Activated naive CD4-positive, alpha-beta T cell treated with anti-CD3 and anti-CD28 coated beads, Interleukin-2, amount 50 U/mL, for 72 hours (primary cell): ENCODE measurements around the gene TESK2. TPM values are rescaled to one million over a fixed set of nuclear protein-coding genes. Genes with fewer than 3 reads are reported as not detected.
"Not testable (repeated sequence)": the region's sequence is repeated elsewhere in the genome, so short reads cannot be mapped to it uniquely, and the experiment has no call there.

Experiments
- ATAC-seq, 2 donors: fragments of 150-1000 bp; cut with Tn5 transposase; 2 replicates each; pipeline ENCODE4 v1.10.0; 2021; ENCODE audit warnings: mild to moderate bottlenecking in 2 of 2, moderate library complexity in 2 of 2
- DNase-seq, 2 donors: peaks; one replicate each; pipeline ENCODE4 v3.0.0; 2021 to 2022; ENCODE audit warnings: low spot score in 2 of 2
- H3K27ac Mint-ChIP-seq, 2 donors: one replicate each; pipeline ENCODE4 v1.8.0; 2022; ENCODE audit warnings: mild to moderate bottlenecking in 2 of 2, mixed read lengths in 2 of 2
- H3K36me3 Mint-ChIP-seq, 2 donors: one replicate each; pipeline ENCODE4 v1.8.0; 2022; ENCODE audit warnings: mixed read lengths in 2 of 2
- H3K9me3 Mint-ChIP-seq, 2 donors: one replicate each; pipeline ENCODE4 v1.8.0; 2022; ENCODE audit warnings: mixed read lengths in 2 of 2
- total RNA-seq, 2 donors: library from RNA; stranded (reverse); gene quantifications; one replicate each; pipeline ENCODE4 v1.2.3, GENCODE V29; 2022

Gene TESK2
- total RNA-seq, 2 donors from 2014 or later: 4.5 to 12.9 TPM

DNA sequence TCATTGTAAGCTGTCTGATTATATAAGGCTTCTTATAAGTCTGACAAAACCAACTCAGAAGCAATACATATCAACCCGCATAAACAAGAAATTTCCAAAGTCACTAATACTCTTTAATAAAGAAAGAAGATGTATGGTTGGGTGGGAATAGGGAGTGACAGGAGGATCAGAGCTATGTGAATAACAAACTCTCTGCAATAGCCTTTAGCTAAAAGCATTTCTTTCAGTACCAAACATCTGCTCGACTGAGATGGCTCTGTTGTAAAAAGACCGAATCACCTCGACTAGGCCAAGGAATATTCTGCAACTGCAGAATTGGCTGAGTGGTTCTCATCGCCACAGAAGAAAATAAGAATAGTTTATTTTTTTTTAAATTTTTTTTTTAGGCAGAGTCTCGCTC lies 111.4 kb downstream of the TESK2 start:
- no peaks in the 10 kb centered on the region for H3K36me3 Mint-ChIP-seq
- H3K9me3 Mint-ChIP-seq: no peaks in the 10 kb centered on the region
- no peak overlapping the region for H3K27ac Mint-ChIP-seq
- ATAC-seq (no peak), DNase-seq (no peak)

DNA sequence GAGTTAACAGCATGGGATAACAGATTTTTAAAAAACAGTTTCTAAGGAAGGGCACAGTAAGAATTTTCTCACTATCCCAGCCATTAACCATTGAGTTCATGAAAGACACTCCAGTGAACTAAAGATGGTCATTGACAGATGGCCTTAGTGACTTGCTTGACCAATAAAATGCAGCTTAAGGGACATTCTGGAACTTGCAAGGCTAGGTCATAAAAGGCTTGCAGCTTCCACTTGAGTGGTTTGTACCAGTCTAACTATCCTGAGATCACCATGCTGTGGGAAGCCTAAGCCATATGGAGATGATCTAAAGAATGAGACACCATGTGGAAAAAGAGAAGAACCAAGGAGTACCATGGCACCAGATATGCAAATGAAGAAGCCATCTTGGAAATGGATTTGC lies 112.8 kb downstream of the TESK2 start:
- no peak for ATAC-seq
- H3K36me3 Mint-ChIP-seq: no peaks in the 10 kb centered on the region
- no peaks in the 10 kb centered on the region for H3K9me3 Mint-ChIP-seq
- DNase-seq: no peak
- no peak overlapping the region for H3K27ac Mint-ChIP-seq

DNA sequence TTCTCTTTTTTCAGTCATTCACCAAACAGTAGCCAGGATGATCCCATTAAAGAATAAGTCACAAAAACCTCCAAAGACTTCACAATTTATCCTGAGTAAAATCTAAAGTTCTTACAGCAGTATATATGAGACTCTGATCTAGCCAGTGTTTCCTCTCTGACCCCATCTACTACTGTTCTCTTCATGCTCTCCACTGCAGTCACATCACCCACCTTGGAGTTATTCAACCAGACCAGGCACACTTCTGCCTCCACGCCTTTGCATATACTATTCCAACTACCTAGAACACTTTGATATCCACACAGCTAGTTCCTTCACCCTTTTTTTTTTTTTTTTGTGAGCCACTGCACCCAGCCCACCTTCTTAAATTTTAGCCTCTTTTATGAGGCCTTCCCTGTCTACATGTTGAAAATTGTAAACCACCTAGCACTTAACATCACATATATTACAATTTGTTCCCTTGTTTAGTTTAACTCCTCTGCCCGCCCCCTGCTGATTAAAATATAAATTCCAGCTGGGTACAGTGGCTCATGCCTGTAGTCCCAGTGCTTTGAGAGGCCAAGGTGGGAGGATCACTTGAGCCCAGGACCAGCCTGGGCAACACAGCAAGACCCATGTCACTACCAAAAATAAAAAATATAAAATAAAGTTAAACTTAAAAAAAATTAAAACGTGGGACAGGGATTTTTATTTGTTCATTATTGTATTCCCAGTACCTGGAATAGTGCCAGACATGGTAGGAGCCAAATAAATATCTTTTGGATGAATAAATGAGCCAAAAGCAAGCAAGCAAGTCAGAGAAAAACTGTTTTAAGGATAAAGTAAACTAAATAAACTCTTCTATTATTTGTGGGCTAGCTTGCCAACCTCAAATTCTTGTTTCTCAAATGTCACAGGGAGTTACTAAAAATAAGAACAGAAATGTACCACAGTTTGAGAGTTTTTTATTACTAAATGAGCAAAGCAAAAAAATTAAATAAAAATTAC lies 115.6 kb downstream of the TESK2 start:
- DNase-seq: no peak

DNA sequence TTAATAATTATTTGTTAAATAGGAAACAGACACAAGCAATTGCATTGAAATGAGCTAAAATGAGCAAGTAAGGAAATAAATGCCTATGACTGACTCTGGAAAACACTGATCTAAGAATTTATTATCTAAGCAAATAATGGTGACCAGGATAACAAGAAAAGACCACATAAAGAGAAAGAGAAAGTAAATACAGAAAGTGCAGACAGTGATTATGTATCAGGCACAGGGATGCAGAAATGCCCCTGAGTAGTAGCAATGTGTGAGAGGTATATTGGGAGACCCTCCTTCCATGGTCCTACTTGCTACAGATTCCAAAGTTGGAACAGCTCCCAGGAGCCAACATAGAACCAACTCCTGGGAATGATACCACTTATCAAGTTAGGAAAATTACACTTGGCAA lies 117.4 kb downstream of the TESK2 start:
- no peak for DNase-seq
- ATAC-seq: no peak
- H3K36me3 Mint-ChIP-seq: no peaks in the 10 kb centered on the region
- H3K27ac Mint-ChIP-seq: no peak overlapping the region
- no peaks in the 10 kb centered on the region for H3K9me3 Mint-ChIP-seq

More for the DNA sequence above, 115.6 kb downstream of the TESK2 start:
- no peak overlapping the region for H3K27ac Mint-ChIP-seq
- H3K9me3 Mint-ChIP-seq: no peaks in the 10 kb centered on the region
- ATAC-seq: no peak
- H3K36me3 Mint-ChIP-seq: no peaks in the 10 kb centered on the region

DNA sequence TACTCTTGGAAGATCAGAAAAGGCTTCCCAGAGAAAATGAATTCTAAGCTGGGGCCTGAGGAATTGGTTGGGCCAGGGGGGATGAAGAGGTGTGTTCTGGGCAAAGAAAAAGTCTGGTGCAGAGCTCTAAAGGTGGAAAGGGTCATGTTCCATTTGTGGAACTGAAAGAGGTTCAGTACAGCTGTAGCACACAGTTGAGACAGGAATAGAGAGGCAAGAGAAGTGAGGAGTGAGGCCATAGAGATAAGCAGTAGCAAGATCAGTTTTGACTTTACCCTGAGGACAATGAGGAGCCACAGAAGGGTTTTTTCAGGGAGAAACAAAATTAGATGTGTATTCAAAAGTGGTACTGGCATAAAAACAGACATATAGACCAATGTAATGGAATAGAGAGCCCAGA lies 120.4 kb downstream of the TESK2 start:
- H3K9me3 Mint-ChIP-seq: no peaks in the 10 kb centered on the region
- ATAC-seq (no peak), DNase-seq (no peak)
- no peak overlapping the region for H3K27ac Mint-ChIP-seq
- no peaks in the 10 kb centered on the region for H3K36me3 Mint-ChIP-seq

DNA sequence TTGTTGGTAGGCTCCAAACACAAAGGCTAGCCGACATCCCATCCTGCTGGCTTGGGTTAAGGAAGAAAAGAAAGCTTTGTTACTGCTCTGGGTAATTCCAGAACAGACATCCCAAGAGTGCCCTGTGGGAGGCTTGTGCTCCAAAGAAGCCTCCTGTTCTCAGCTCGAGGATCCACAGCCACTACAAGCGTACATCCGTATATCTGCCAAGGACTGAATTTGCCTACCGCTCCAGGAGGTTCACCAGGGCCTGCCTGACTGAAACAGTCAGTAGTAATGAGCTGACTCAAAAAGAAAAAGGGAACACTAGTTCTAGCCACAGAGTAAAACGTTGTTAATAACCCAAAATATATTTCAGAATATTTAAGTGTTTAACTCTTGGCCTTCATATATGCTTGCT lies 125.9 kb downstream of the TESK2 start:
- Mint-ChIP-seq H3K27ac (no peak overlapping the region), H3K9me3 (no peaks in the 10 kb centered on the region), H3K36me3 (no peaks in the 10 kb centered on the region)
- ATAC-seq: no peak
- no peak for DNase-seq

DNA sequence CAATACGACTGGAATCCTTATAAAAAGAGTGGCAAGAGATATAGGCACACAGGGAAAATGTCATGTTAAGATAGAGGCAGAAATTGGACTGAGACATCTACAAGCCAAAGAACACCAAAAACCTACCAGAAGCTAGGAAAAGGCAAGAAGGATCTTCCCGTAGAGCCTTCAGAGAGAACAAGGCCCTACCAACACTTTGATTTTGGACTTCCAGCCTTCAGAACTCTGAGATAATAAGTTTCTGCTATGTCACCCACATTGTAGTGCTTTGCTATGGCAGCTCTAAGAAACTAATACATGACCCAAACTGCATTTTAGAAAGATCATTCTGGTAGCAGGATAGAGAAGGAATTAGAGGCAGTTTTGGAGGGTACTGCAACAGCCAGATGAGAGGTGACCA lies 126.7 kb downstream of the TESK2 start:
- no peaks in the 10 kb centered on the region for H3K9me3 Mint-ChIP-seq
- no peak overlapping the region for H3K27ac Mint-ChIP-seq
- H3K36me3 Mint-ChIP-seq: no peaks in the 10 kb centered on the region
- DNase-seq (no peak), ATAC-seq (no peak)

DNA sequence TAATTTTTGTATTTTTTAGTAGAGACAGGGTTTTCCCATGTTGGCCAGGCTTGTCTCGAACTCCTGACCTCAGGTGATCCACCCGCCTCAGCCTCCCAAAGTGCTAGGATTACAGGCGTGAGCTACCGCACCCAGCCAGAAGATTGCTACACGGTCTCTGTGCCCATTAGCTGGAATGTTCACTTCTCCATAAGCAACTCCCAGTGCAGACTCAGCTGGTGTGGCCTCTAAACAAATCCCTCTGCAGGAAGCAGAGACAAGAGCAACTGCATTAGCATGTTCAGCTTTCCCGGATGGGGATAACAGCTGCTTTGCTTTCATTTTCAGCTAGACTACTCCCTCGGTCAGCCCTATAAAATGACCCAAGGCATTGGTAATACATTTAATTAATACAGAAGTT lies 130.0 kb downstream of the TESK2 start:
- ATAC-seq, DNase-seq, H3K9me3 Mint-ChIP-seq, H3K27ac Mint-ChIP-seq, H3K36me3 Mint-ChIP-seq: not testable (repeated sequence)

GRCh38 chr1:45359882-45360513 lies 131.0 kb downstream of the TESK2 start:
- no peak overlapping the region for H3K27ac Mint-ChIP-seq
- no peaks in the 10 kb centered on the region for H3K36me3 Mint-ChIP-seq
- no peaks in the 10 kb centered on the region for H3K9me3 Mint-ChIP-seq
- DNase-seq (peak in 1 of 2 donors; percentile 57), ATAC-seq (peak; percentile 47 to 72)

- H3K36me3 Mint-ChIP-seq: no peaks in the 10 kb centered on the region
- no peaks in the 10 kb centered on the region for H3K9me3 Mint-ChIP-seq
- H3K27ac Mint-ChIP-seq: no peak overlapping the region
- DNase-seq (no peak), ATAC-seq (no peak)
These were observed 134.8 kb downstream of the TESK2 start for GRCh38 chr1:45356186-45356585.

- ATAC-seq: no peak
- DNase-seq: no peak
- no peaks in the 10 kb centered on the region for H3K9me3 Mint-ChIP-seq
- no peak overlapping the region for H3K27ac Mint-ChIP-seq
- H3K36me3 Mint-ChIP-seq: no peaks in the 10 kb centered on the region
These were observed 135.3 kb downstream of the TESK2 start for GRCh38 chr1:45355683-45356082.

- DNase-seq (no peak), ATAC-seq (no peak)
- Mint-ChIP-seq H3K36me3 (no peaks in the 10 kb centered on the region), H3K27ac (no peak overlapping the region), H3K9me3 (no peaks in the 10 kb centered on the region)
These were observed 136.1 kb downstream of the TESK2 start for GRCh38 chr1:45354838-45355237.

GRCh38 chr1:45353685-45354084 lies 137.3 kb downstream of the TESK2 start:
- no peak for DNase-seq
- Mint-ChIP-seq H3K27ac (no peak overlapping the region), H3K36me3 (no peaks in the 10 kb centered on the region), H3K9me3 (no peaks in the 10 kb centered on the region)
- no peak for ATAC-seq

- DNase-seq: no peak
- Mint-ChIP-seq H3K9me3 (no peaks in the 10 kb centered on the region), H3K27ac (no peak overlapping the region), H3K36me3 (no peaks in the 10 kb centered on the region)
- ATAC-seq: no peak
These were observed 139.5 kb downstream of the TESK2 start for GRCh38 chr1:45351508-45351907.

DNA sequence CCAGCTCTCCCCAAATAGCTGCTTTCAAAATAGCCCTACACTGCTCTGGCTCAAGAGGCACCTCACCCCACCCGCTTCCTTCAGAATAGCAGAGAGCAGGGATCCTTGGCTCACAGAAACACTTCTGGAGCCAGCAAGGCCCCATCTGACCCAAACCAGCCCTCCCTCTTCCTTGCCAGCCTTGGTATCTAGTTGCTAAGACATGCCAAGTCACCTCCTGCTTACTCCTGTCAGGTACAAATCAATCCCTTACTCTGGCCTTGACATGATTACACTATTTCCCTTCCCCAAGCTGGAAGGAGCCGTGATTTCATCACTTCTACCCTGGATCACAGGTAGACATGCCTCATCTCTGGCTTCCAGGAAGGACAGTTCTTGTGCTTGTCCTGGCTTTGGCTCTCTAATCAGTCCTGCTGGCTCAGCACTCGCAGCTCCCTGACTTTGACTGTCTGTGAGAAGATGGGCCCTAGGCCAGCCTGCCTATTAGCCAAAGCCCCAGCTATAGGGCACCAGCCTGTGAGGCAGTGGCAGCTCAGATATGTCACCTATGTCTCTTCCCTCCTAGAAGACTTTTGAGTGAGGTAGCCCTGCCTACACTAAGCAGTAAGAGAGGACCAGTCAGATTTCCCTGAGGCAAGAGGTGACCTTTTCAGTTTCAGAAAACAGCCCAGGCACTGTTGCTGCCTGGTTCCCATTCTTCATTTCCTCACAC lies 141.8 kb downstream of the TESK2 start:
- peak; percentile 34 to 65 for ATAC-seq
- no peaks in the 10 kb centered on the region for H3K9me3 Mint-ChIP-seq
- DNase-seq: no peak
- H3K36me3 Mint-ChIP-seq: peaks cover 0 to 4% of the 10 kb centered on the region in 2 donors
- H3K27ac Mint-ChIP-seq: peak overlapping the region; percentile 69 to 73

DNA sequence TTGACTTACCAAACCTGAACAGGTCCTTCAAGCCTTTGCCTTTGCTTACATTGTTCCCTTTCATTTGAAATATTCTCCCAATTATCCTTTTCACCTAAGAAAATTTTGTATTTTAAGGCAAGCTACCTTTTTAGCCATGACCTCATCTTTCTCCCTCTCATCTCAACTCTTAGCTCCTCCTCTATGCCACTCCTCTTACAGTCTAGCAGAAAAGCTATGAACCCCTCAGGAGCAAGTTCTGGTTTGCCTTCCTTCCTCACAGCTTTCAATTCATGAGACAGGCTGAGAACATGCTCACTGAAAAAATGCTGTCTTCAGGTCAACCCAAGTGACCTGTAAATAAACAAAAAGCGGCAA lies 142.4 kb downstream of the TESK2 start:
- ATAC-seq: no peak
- no peak for DNase-seq
- H3K9me3 Mint-ChIP-seq: no peaks in the 10 kb centered on the region
- H3K27ac Mint-ChIP-seq: peak overlapping the region; percentile 69 to 73
- peaks cover 0 to 6% of the 10 kb centered on the region in 2 donors for H3K36me3 Mint-ChIP-seq

- no peak for DNase-seq
- peaks cover 0 to 12% of the 10 kb centered on the region in 2 donors for H3K36me3 Mint-ChIP-seq
- H3K27ac Mint-ChIP-seq: peak overlapping the region in 1 of 2 donors; percentile 73
- H3K9me3 Mint-ChIP-seq: no peaks in the 10 kb centered on the region
- ATAC-seq: no peak
These were observed 142.9 kb downstream of the TESK2 start for GRCh38 chr1:45348020-45348419.
